IPS-18c (cell line): ENCODE measurements around the gene LY9.
"Not testable (repeated sequence)": the region's sequence is repeated elsewhere in the genome, so short reads cannot be mapped to it uniquely, and the experiment has no call there.

ENCODE experiments used
- H3K4me3 ChIP-seq: 2 replicates; pipeline ENCODE4 v1.7.0; 2013; ENCODE audit warnings: low read depth, mild to moderate bottlenecking, low read length, moderate library complexity; ENCODE audit not compliant: insufficient read depth
- H3K9me3 ChIP-seq: one replicate; pipeline ENCODE4 v1.6.1; 2013; ENCODE audit warnings: mild to moderate bottlenecking, low read length, moderate library complexity; ENCODE audit not compliant: control insufficient read depth, insufficient read depth

Gene LY9

DNA sequence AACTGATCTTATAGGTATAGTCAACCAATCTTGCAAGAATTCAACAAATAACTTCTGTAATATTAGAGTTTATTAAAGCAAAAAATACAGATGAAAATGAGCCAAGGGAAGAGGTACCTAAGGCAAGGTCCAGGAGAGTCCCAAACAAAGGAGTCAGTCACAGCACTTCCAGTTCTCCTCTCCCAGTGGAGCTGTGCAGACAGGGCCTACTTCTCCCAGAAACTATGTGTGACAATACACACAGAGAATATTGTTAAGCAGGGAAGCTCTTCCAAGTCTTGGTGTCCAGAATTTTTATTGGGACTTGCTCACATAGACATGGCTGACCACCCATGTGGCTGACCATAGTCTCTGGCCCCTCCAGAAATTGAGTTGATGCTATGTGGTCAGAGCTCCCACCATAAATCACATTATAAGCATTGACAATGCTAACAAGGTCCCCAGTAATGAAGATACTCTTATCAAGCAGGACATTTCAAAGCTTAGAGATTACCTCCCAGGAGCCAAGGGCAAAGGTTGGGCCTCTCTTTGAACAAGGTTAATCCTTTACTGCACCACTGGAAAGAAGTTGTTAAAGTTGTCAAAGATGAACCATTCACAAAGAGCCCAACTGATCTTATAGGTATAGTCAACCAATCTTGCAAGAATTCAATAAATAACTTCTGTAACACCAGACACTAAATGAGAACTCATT is 70.2 kb downstream of the LY9 start:
- H3K9me3 ChIP-seq: no peaks in the 10 kb centered on the region
- H3K4me3 ChIP-seq: no peak overlapping the region

DNA sequence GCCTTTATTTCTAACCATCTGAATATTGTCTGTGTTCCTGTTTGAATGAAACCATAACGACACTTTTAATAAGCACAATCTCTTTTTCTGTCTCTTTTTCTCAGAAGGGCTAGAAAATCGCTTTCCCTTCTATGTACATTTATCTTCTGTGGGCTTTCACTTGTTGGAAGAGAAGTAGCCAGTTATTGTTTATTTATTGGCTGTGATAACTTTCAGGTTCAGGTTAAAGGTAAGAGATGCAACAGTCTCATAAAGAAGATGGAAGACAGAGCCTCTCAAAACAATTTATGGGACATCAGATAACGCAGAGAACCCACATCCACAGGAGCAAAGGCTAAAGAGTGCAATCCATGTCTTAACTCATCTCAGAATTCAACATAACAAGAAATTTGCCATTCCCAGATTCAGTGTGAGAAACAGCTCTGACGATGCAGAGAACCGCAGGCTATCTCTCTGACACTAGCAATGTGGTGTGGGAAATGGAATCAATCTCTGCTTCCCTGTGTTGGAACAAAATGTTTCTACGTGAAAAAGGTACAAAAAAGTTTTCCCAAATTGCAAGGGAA is 70.8 kb downstream of the LY9 start:
- no peak overlapping the region for H3K4me3 ChIP-seq

DNA sequence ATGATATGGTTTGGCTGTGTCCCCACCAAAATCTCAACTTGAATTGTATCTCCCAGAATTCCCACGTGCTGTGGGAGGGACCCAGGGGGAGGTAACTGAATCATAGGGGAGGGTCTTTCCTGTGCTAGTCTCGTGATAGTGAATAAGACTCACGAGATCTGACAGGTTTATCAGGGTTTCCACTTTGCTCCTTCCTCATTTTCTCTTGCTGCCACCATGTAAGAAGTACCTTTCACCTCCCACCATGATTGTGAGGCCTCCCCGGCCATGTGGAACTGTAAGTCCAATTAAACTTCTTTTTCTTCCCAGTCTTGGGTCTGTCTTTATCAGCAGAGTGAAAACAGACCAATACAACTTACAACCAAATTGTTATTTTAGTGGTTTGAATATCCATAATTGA is 71.7 kb downstream of the LY9 start:
- H3K9me3 ChIP-seq, H3K4me3 ChIP-seq: not testable (repeated sequence)

More for the DNA sequence above, 70.8 kb downstream of the LY9 start:
- H3K9me3 ChIP-seq: no peaks in the 10 kb centered on the region

DNA sequence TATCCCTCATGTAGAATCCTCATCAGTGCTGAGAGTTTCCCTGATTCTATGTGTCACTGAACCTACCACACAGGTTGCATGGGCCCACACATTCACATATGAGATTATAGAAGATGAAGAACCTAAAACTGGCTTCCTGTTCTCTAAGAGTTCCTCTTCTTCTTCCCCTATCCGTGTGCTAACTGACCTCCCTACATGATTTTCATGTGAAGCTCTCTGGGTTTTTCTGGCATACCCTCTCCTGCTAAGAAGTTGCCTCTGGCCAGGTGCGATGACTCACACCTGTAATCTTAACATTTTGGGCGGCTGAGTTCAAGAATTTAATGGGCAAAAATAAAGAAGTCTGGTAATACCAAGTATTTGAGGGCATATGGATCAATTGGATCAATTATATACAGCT is 72.2 kb downstream of the LY9 start:
- Histone ChIP-seq H3K4me3 (no peak overlapping the region), H3K9me3 (no peaks in the 10 kb centered on the region)

DNA sequence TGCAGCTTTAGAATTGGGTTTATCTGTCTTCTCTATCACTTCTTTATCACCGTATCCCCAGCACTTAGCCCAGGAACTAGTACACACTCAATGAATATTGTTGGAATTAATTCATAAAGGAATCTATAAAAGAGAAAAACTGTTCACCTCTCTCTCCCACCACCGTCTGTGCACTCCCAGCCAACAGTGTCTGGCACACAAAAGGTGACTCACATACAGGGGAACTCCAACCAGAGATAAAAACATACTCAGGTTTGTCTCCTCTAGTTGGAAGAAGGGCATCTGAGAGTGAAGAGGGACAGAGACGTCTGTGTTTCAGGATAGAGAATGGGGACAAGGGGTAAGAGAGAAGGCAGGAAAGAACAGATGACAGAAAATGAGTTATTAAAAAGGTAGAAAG is 79.0 kb downstream of the LY9 start:
- Histone ChIP-seq H3K9me3 (no peaks in the 10 kb centered on the region), H3K4me3 (no peak overlapping the region)

DNA sequence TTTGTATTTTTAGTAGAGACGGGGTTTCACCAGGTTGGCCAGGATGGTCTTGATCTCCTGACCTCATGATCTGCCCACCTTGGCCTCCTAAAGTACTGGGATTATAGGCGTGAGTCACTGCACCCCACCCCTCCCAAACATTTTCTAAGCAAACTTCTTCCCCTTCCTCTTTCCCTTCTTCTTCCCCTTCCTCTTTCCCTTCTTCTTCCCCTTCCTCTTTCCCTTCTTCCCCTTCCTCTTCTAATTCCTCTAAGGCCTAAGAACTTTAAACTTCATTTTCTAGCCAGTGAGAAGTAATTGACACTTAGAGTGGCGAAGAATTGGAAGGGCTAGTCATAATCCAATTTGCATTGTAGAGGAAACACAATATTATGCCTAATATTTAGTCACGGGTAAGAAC is 79.6 kb downstream of the LY9 start:
- H3K9me3 ChIP-seq, H3K4me3 ChIP-seq: not testable (repeated sequence)

DNA sequence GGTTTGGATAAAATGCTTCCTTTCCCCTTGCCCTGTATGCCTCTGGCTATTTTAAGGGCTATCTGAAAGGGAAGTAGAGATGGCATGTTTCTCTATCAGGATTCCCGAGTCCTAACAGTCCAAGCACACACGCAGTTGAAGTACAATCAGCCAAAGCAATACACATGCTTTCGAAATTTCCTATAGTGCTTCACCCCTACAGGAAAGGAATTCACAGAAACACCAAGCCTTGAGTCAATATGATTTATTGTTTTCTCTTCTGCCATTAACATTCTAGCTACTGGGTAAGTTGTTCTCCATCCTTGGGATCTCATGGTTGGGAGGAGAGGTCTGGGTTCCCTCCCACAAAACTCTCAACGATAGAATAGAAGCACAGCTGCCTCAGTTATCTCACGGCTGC is 80.3 kb downstream of the LY9 start:
- Histone ChIP-seq H3K4me3 (no peak overlapping the region), H3K9me3 (no peaks in the 10 kb centered on the region)

DNA sequence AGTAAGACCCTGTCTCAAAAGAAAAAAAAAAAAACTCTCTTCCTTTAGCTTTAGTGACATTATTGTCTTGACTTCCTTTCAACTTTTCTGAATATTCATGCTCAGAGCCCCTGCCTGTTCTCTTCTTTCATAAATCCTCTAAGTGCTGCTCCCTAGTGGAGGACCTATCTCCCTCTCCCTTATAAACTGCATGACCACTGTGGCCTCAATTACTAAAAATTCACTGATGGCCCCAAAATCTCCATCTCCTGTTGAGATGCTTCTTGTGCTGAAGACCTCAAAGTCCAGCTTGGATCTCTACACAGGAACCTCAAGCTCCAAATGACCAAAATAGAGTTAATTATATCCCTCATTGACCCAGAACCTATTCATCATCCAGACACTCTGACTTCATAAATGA is 81.2 kb downstream of the LY9 start:
- Histone ChIP-seq H3K4me3 (no peak overlapping the region), H3K9me3 (no peaks in the 10 kb centered on the region)
